GM23338 (cell line): ENCODE measurements around the gene TAP1. TPM values are rescaled to one million over a fixed set of nuclear protein-coding genes. Genes with fewer than 3 reads are reported as not detected.

Source experiments
- CTCF ChIP-seq, 2 experiments: fragments of 200-600 bp in 1 of 2; sonication (generic) in 1 of 2; conservative IDR thresholded peaks; 2 replicates each; pipeline versions ENCODE4 v1.5.1 to v1.6.1; 2016 to 2017; ENCODE audit warnings: antibody characterized with exemption in 2 of 2, low read depth in 2 of 2, mild to moderate bottlenecking in 2 of 2, moderate library complexity in 1 of 2
- ETS1 ChIP-seq: IDR thresholded peaks from 2 replicates; pipeline ENCODE4 v1.6.1; 2016; ENCODE audit warnings: antibody characterized with exemption
- EZH2phosphoT487 ChIP-seq: fragments of 200-600 bp; sonication (generic); IDR thresholded peaks from one replicate; pipeline ENCODE4 v1.8.1; 2018; ENCODE audit warnings: antibody characterized with exemption; ENCODE audit not compliant: unreplicated experiment
- JUNB ChIP-seq: IDR thresholded peaks from one replicate; pipeline ENCODE4 v1.6.1; 2016; ENCODE audit warnings: antibody characterized with exemption; ENCODE audit not compliant: unreplicated experiment
- POLR2AphosphoS5 ChIP-seq: IDR thresholded peaks from 2 replicates; pipeline ENCODE4 v1.6.1; 2016; ENCODE audit warnings: antibody characterized with exemption, low read depth
- REST ChIP-seq: IDR thresholded peaks from one replicate; pipeline ENCODE4 v1.6.1; 2018; ENCODE audit warnings: antibody characterized with exemption; ENCODE audit not compliant: unreplicated experiment
- STAT1 ChIP-seq: IDR thresholded peaks from one replicate; pipeline ENCODE4 v1.6.1; 2016; ENCODE audit warnings: antibody characterized with exemption; ENCODE audit not compliant: unreplicated experiment
- polyA plus RNA-seq: library from polyadenylated mRNA; unstranded; fragments of >200 nt; fragmentation: Nextera tagmentation; extraction: Ambion mirVana; gene quantifications from 2 replicates; pipeline ENCODE4 v1.2.1, GENCODE V29; 2016
- total RNA-seq: library from RNA; depleted of rRNA; stranded (reverse); fragments of >200 nt; shearing (Covaris generic); gene quantifications from 2 replicates; pipeline ENCODE4 v1.2.3, GENCODE V29; 2014
- TF ChIP-seq, protein P1 (sequence below): fragments of 250-450 bp; sonication (Bioruptor Pico); IDR thresholded peaks from 2 replicates; pipeline ENCODE4 v1.5.0; 2020; ENCODE audit warnings: mild to moderate bottlenecking, moderate library complexity

The TAP1 gene
- total and polyA plus RNA-seq, 2 experiments from 2014 or later: 13.8 to 22.0 TPM

DNA sequence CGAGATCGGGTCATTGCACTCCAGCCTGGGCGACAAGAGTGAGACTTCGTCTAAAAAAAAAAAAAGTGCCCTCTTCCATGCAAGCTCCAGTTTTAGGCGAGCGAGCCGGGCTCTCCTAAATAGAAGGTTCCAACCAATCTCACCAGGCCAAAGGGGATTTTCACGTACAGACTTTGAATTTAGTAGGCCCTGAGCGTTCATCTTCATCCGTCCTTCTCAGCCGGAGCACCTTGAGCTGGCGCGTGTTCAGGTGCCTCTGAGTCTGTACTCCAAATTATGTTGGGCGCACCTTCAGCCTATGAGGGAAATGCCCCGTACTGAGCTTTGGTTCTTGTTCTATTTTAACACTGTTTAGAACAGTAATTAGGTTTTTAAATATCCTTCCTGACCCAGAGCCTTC, 14.1 kb downstream of the TAP1 start (continued):
- TF ChIP-seq, protein P1, sequence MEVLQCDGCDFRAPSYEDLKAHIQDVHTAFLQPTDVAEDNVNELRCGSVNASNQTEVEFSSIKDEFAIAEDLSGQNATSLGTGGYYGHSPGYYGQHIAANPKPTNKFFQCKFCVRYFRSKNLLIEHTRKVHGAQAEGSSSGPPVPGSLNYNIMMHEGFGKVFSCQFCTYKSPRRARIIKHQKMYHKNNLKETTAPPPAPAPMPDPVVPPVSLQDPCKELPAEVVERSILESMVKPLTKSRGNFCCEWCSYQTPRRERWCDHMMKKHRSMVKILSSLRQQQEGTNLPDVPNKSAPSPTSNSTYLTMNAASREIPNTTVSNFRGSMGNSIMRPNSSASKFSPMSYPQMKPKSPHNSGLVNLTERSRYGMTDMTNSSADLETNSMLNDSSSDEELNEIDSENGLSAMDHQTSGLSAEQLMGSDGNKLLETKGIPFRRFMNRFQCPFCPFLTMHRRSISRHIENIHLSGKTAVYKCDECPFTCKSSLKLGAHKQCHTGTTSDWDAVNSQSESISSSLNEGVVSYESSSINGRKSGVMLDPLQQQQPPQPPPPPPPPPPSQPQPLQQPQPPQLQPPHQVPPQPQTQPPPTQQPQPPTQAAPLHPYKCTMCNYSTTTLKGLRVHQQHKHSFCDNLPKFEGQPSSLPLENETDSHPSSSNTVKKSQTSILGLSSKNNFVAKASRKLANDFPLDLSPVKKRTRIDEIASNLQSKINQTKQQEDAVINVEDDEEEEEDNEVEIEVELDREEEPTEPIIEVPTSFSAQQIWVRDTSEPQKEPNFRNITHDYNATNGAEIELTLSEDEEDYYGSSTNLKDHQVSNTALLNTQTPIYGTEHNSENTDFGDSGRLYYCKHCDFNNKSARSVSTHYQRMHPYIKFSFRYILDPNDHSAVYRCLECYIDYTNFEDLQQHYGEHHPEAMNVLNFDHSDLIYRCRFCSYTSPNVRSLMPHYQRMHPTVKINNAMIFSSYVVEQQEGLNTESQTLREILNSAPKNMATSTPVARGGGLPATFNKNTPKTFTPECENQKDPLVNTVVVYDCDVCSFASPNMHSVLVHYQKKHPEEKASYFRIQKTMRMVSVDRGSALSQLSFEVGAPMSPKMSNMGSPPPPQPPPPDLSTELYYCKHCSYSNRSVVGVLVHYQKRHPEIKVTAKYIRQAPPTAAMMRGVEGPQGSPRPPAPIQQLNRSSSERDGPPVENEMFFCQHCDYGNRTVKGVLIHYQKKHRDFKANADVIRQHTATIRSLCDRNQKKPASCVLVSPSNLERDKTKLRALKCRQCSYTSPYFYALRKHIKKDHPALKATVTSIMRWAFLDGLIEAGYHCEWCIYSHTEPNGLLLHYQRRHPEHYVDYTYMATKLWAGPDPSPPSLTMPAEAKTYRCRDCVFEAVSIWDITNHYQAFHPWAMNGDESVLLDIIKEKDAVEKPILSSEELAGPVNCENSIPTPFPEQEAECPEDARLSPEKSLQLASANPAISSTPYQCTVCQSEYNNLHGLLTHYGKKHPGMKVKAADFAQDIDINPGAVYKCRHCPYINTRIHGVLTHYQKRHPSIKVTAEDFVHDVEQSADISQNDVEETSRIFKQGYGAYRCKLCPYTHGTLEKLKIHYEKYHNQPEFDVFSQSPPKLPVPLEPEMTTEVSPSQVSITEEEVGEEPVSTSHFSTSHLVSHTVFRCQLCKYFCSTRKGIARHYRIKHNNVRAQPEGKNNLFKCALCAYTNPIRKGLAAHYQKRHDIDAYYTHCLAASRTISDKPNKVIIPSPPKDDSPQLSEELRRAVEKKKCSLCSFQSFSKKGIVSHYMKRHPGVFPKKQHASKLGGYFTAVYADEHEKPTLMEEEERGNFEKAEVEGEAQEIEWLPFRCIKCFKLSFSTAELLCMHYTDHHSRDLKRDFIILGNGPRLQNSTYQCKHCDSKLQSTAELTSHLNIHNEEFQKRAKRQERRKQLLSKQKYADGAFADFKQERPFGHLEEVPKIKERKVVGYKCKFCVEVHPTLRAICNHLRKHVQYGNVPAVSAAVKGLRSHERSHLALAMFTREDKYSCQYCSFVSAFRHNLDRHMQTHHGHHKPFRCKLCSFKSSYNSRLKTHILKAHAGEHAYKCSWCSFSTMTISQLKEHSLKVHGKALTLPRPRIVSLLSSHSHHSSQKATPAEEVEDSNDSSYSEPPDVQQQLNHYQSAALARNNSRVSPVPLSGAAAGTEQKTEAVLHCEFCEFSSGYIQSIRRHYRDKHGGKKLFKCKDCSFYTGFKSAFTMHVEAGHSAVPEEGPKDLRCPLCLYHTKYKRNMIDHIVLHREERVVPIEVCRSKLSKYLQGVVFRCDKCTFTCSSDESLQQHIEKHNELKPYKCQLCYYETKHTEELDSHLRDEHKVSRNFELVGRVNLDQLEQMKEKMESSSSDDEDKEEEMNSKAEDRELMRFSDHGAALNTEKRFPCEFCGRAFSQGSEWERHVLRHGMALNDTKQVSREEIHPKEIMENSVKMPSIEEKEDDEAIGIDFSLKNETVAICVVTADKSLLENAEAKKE (CRISPR knock-in tag): no peak
- TF ChIP-seq ETS1 (no peak), EZH2phosphoT487 (no peak), REST (no peak), POLR2AphosphoS5 (no peak), JUNB (no peak), STAT1 (no peak), CTCF (conservative IDR thresholded peaks at IDR 0.05; ENCODE audit: low read depth in 2 of 2) (no peak)
